ENCODE data around the gene MYRIP. TPM values are rescaled to one million over a fixed set of nuclear protein-coding genes. Genes with fewer than 3 reads are reported as not detected.
A peak's percentile ranks its signal among the peaks of the same experiment; 100 is the strongest.

MYRIP gene
- polyA plus RNA-seq, 3 donors = not detected

- no peaks in the 10 kb centered on the region for H3K79me2 ChIP-seq (ENCODE audit: insufficient read depth, low read length)
- no CpG with 5 or more reads among the region's 2 CpGs for WGBS (ENCODE audit: insufficient coverage)
- no peaks in the 10 kb centered on the region for H3K9me3 ChIP-seq (replicated peaks in 1 of 2; ENCODE audit: control insufficient read depth in 1 of 2, insufficient read depth in 1 of 2, low read length in 2 of 2)
- H3K4me2 ChIP-seq (replicated peaks; ENCODE audit: extremely low read depth, low read length, poor library complexity, severe bottlenecking) = no peak overlapping the region
- Mint-ChIP-seq H3K9me3 (peaks cover 0 to 2% (median 0%) of the 10 kb centered on the region in 7 donors), H3K27me3 (ENCODE audit: low read depth in 3 of 3) (peaks cover 0 to 1% (median 0%) of the 10 kb centered on the region in 3 donors), H3K4me3 (no peak overlapping the region), H3K4me1 (no peaks in the 10 kb centered on the region), H3K27ac (no peak overlapping the region), H3K36me3 (no peaks in the 10 kb centered on the region)
- H4K20me1 ChIP-seq (ENCODE audit: insufficient read depth, low read length) = no peaks in the 10 kb centered on the region
- H3K36me3 ChIP-seq (replicated peaks in 1 of 2; ENCODE audit: control insufficient read depth in 1 of 2, insufficient read depth in 2 of 2, low read length in 2 of 2) = no peaks in the 10 kb centered on the region
- H2AFZ ChIP-seq (ENCODE audit: insufficient read depth, low read depth, low read length, poor library complexity, severe bottlenecking) = no peak overlapping the region
- no peaks in the 10 kb centered on the region for H3K27me3 ChIP-seq (ENCODE audit: control insufficient read depth in 2 of 2, insufficient read depth in 2 of 2, low read length in 2 of 2)
- no peak for TF ChIP-seq CTCF (IDR thresholded peaks at IDR 0.05)
- no peak overlapping the region for H3K27ac ChIP-seq (ENCODE audit: low read depth in 1 of 2, low read length in 2 of 2)
- no peaks in the 10 kb centered on the region for H3K4me1 ChIP-seq (ENCODE audit: control insufficient read depth in 1 of 2, insufficient read depth in 2 of 2, low read length in 2 of 2)
- intact Hi-C loops (cut with micrococcal nuclease) = no loop called here
- H3K9ac ChIP-seq (ENCODE audit: insufficient read depth, low read length, poor library complexity, severe bottlenecking) = no peak overlapping the region
- H3K4me3 ChIP-seq (replicated peaks in 1 of 3; ENCODE audit: low read depth in 2 of 3, low read length in 3 of 3) = no peak overlapping the region
- peak in 1 of 3 donors; percentile 44 for DNase-seq
Measured at GRCh38 chr3:40208251-40208650, 398.8 kb downstream of the MYRIP start.

DNA sequence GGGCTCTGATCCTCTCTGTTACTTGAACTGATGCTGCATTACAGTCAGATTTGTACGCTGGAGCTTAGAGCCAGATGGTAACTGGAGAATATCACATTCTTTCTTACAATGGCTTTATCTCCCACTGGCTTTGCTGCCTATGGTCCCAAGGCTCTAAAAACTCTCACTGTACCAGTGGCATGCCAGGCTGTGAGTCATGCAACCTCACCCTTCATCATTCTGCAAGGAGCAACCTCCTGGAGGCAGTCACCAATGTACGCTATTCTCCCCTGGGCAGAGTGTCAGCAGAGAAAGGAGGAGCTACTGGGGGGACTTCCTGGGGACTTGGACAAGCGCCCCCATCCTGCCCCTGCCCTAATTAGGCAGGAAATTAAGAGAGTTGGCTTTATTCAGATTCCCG lies 402.2 kb downstream of the MYRIP start:
- no peak for TF ChIP-seq CTCF (IDR thresholded peaks at IDR 0.05)
- no peak overlapping the region for H3K27ac Mint-ChIP-seq
- intact Hi-C loops (cut with micrococcal nuclease) = no loop called here
- Histone ChIP-seq H3K36me3 (replicated peaks in 1 of 2; ENCODE audit: control insufficient read depth in 1 of 2, insufficient read depth in 2 of 2, low read length in 2 of 2) (no peaks in the 10 kb centered on the region), H4K20me1 (ENCODE audit: insufficient read depth, low read length) (no peaks in the 10 kb centered on the region), H3K27ac (ENCODE audit: low read depth in 1 of 2, low read length in 2 of 2) (no peak overlapping the region), H2AFZ (ENCODE audit: insufficient read depth, low read depth, low read length, poor library complexity, severe bottlenecking) (no peak overlapping the region), H3K4me3 (replicated peaks in 1 of 3; ENCODE audit: low read depth in 2 of 3, low read length in 3 of 3) (no peak overlapping the region), H3K9me3 (replicated peaks in 1 of 2; ENCODE audit: control insufficient read depth in 1 of 2, insufficient read depth in 1 of 2, low read length in 2 of 2) (no peaks in the 10 kb centered on the region), H3K4me2 (replicated peaks; ENCODE audit: extremely low read depth, low read length, poor library complexity, severe bottlenecking) (no peak overlapping the region), H3K79me2 (ENCODE audit: insufficient read depth, low read length) (no peaks in the 10 kb centered on the region), H3K27me3 (ENCODE audit: control insufficient read depth in 2 of 2, insufficient read depth in 2 of 2, low read length in 2 of 2) (no peaks in the 10 kb centered on the region), H3K4me1 (ENCODE audit: control insufficient read depth in 1 of 2, insufficient read depth in 2 of 2, low read length in 2 of 2) (no peaks in the 10 kb centered on the region), H3K9ac (ENCODE audit: insufficient read depth, low read length, poor library complexity, severe bottlenecking) (no peak overlapping the region)
- peaks cover 0 to 6% (median 0%) of the 10 kb centered on the region in 7 donors for H3K9me3 Mint-ChIP-seq
- no peaks in the 10 kb centered on the region for H3K4me1 Mint-ChIP-seq
- H3K36me3 Mint-ChIP-seq = no peaks in the 10 kb centered on the region
- no peak overlapping the region for H3K4me3 Mint-ChIP-seq
- DNase-seq = no peak
- H3K27me3 Mint-ChIP-seq (ENCODE audit: low read depth in 3 of 3) = peaks cover 0 to 2% (median 1%) of the 10 kb centered on the region in 3 donors
- no CpG with 5 or more reads among the region's 4 CpGs for WGBS (ENCODE audit: insufficient coverage)
